HG03520 (cell line): ENCODE results near the gene DDAH2.

Source experiments
- ATAC-seq: cut with Tn5 transposase; IDR thresholded peaks from one replicate; pipeline ENCODE4 v1.9.1; 2021; ENCODE audit warnings: mild to moderate bottlenecking, moderate library complexity; ENCODE audit not compliant: unreplicated experiment

The DDAH2 gene

DNA sequence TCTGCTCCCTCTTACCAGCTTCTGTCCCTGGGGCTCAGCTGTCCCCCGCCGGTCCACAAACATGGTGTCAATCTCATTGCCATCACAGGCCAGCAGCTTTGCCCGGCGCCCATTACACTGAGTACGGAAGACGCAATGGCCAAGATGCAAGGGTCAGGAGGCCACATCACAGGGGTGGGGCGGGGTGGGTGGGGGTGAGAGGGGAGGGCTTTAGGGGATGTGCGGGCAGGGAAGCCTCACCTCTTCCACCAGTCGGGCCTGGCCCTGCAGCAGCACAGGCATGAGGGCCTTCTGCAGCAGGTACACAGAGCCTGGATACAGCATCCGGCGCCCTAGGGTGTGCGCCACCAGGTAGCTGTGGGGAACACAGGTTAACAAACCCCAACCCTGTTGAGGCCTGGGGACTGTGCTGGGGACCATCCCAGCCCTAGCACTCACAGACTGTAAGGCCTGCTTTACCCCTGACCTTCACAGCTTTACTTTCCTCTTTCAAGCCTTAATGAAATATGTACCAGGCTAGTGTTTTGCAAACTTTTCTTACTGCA is 37.5 kb downstream of the DDAH2 start:
- ATAC-seq: no peak

DNA sequence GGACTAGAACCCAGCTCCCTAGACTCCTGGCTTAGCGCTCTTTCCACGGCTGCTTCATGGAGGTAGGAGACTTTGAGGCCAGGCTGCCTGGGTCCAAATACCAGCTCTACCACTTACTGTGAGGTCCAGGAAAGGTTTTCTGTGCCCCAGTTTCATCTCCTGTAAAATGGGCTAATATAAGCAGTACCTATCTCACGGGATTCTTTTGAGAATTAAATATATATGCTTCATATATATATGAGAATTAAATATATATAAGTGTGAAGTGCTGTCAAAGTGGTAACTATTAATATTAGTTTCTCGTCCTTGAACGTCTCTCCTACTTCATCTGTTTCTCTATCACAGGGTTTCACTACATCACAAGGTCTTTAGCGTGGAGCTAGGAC is 38.0 kb downstream of the DDAH2 start:
- no peak for ATAC-seq

DNA sequence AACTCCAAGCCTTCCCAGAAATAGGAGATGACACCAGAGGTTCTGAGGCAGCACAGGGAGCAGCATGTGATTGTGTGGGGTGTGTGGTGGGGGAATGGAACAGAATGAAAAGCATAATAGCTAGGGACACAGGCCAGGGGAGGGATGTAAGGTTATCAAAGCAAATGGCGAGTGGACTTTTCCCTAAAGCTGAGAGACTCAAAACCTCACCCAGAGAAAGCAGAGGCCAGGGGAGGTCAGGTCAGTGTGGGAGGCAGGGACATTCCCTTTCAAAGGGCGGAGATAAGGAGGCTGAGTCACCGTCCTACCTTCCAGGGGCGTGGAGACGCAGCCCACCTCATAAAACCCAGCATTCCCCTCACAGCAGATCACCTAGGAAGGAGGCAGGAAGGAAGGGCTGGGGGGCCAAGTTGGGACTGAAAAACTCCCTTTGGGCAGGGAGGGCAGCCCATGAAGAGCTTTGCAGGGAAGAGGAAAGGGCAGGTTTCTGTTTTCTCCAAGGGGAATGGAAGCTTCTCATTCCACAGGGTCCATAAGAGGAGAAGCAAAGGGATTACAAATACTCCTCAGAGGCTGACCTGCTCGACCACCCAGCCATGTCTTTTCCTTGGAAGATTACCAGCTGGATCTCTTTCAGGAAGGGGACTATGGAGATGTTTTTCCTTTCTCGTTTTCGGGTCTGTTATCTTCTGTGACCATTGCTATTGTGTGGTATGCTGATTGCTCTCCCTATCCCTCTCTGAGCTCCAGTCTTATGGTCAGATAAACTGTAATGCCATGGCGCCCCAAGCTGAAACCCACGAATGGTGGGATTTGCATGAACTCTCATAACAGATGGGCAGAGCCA is 38.6 kb downstream of the DDAH2 start:
- no peak for ATAC-seq

DNA sequence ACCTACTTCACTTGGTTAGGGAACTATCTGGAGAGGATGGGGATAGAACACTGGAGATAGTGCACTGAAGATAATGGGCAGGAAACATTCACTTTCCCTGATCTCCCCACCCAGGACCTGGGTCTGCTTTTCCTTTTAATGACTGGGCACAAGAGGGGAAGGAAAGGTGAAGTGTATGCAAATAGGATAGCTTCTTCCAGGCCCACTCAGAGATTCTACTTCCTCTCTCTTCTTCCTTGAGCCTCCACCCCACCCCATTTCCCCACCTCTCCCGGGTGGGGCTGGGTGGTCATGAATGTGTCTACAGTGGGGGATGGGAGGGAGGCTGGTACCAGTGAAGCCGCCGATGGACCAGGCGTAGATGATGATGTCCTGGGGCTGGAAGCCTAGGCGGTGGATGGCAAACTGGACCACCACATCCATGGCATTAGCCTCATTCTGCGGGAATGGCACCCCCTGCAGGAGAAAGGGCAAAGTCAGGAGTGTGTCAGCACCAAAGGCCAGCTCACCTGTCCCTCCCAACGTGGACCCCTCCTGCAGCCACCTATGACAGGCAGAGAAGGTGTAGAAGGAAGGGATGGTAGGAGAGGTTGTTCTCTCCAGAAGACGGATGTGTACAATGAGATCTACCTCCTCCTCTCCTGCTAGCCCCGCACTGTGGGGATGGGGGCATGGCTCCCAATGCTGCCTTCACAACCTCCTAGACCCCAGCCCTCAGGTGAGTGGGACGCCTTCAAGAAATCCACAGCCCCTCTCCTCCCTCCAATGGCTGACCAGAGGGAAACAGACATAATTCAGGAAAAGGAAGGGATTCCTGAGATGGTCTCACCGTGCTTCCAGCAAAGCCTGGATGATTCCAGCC is 39.6 kb downstream of the DDAH2 start:
- ATAC-seq: no peak

DNA sequence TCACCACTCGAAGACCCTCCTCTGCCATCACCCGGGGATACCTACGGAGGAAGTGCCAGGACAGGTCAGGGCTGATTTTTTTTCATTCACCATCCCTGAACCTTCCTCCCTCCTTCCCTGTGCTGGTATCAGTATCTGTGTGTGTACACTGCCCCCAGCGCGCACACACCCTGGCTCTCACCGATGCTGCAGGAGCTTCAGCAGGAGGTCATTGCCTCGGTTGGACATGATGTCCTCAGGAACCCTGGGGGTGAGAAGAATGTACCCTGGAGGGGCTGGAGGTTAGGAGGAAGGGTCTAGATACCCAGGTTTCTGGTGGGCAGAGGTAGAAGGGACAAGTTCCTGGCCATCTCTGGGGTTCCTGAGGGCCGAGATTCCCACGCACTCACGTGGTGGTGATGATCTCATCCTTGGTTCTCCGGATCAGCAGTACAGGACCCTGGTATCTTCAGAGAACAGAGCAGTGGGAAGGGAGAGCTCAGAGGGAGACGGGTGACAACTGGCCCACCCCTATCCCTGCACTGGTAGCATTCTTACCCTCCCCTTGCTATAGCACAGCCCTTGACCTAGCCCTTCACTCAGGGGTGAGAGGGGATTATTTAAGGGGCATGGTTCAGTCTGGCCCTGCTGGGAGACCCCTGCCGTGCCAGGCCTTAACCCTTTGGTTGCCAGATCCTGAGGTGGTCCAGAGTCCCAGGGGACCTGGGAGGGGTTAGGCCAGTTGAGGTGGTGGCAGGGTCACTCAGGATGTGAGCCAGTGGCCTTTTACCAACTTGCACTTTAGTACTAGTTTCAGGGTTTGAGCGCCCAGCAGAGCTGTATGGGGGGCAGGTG is 41.0 kb downstream of the DDAH2 start:
- ATAC-seq: no peak

DNA sequence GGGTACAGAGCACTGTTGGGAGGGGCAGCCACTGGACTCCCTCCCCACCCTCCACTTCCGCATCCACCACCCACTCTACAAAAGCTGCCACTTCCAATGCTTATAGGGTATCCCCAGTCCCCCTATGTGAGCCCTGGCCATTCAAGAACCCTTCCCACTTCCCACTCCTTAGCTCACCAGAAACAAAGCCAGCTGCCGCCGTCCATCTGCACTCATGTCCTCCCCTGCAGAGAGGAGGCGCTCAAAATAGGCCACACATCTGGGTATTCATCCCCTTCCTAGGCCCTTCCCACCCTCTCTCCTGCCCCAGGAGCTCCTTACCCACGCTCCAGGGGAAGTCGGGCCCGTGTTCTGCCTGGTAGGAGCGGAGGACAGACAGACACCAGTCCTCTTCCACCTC is 41.8 kb downstream of the DDAH2 start:
- ATAC-seq: no peak

DNA sequence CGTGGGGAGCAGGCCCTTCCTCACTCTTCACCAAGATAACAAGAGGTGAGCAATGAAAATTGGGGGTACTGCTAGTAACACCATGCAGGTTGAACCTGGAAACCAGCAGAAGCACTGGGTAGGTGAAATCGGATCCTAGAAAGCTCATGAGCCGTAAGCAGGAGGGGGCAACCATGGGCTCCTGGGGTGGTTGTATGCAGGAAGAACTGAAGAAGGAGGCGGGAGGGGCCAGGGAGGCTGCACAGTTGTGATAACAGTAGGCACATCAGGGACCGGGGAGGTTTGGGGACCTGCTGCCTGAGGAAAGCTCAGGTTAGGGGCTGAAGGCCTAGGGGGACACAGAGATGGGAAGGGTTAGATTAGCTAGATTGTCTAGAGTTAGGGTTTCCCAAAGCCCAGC is 42.6 kb downstream of the DDAH2 start:
- ATAC-seq: no peak

DNA sequence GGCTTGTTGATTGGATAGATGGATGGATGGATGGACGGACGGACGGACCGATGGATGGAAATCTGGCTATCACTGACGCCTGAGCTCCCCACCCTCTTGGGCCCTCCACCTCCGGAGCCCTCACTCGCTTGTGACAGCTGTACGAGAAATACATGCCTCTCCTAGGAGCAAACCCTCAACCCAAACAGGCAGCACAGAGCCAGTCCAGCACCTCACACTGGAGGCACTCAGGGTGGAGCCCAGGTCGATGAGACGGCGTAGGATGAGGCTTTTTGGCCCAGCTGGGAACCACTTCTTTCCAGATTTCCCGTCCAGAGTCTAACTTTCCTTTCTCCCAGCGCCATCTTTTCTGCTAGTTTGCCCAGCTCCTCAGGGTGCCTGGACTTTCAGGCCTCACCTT is 45.5 kb downstream of the DDAH2 start:
- no peak for ATAC-seq

DNA sequence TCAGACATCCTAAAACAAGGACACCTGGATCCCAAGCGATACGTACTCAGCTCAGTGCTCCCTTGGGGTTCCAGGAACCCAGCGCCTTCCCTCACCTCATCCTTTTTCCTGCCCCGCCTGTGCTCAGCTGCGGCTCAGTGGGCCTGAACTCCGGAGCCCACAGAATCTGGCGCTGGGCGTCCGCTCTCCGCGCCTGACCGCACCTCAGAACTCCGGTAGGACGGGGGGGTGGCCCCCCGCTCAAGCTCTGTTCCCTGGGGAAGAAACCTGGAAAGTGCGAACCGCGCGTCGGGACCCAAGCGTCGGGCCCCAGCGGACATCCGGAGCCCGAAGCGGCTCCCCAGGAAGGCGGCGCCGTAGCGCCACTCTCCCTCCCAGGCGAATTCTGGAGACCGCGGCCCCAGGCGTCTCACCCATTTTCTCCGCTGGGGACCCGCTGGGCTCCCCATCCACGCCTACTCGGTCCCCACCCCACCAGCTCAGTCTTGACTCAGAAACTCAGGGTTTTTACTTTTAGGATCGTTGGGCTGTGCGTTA is 47.9 kb downstream of the DDAH2 start:
- ATAC-seq: no peak

DNA sequence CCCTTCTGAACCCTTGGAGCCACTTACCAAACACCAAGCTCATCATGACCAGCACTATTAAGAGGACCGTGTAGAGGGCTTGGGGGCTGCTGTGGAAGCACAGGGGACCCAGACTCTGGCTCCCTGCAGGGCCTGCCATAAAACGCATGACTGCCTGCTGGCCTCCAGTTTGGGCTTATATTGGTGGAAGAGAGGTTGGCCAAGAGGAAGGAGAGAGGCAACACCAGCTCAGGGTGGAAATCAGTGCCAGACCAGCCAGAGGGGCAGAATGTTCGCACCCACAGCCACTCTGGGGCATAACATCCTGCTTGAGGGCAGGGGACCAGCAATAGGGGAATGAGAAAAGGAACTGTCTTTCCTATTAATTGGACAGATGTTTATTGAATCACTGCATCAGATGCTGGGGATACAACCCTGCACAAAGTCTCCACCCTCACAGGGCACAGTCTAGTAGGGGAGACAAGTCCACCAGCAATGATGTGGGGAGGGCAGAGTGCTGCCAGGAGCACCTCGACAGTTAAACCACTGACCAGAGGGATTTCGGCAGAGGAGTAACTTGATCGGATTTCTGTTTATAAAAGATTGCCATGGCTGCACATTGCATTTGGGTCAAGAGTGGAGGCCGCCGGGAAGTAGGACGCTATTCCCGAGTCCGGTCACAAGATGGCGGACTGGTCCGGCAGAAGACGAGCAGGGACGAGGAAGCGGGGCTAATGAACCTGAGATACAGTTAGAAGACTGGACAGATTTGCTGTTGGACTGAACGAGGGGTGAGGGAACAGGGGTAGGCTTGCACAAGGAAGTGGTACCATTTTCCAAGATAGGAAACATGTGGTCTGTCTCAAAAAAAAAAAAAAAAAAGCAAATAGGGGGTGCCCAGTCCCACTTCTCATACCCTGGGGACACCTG is 48.6 kb downstream of the DDAH2 start, which contains the start of gene LY6G5C:
Gene LY6G5C, minus strand, starts transcription at position 842 of the 909 bp plus-strand sequence. Its CDS starts 694 bp downstream, at position 148.
- ATAC-seq: no peak

DNA sequence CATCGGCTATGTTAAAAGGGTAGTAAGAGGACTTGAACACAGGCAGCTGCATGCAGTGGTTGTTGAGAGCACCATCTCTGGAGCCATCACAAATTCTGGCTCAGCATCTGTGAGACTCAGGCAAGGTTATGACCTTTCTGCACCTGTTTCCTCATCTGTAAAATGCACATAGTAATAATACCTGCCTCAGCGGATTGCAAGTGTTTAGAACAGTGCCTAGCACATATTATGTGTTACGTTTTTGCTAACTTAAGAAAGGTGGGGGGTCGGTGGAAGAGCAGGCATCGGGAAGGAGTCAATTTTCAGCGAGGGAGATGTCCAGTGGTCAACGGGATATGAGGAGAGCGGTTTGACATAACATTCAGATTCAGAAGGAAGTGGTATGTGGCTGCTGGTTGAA is 51.1 kb downstream of the DDAH2 start:
- no peak for ATAC-seq
